Ishikawa (cell line): ENCODE measurements around the gene SREBF1.

Experiments
- CEBPB ChIP-seq: IDR thresholded peaks from 2 replicates; pipeline ENCODE4 v1.6.1; 2012
- CREB1 ChIP-seq: IDR thresholded peaks from 2 replicates; pipeline ENCODE4 v1.6.1; 2012; ENCODE audit warnings: low read depth
- EGR1 ChIP-seq: IDR thresholded peaks from 2 replicates; pipeline ENCODE4 v1.6.1; 2012
- EP300 ChIP-seq: IDR thresholded peaks from 2 replicates; pipeline ENCODE4 v1.6.1; 2012; ENCODE audit warnings: borderline replicate concordance
- FOXM1 ChIP-seq: IDR thresholded peaks from 2 replicates; pipeline ENCODE4 v1.6.1; 2012; ENCODE audit warnings: low read depth, borderline replicate concordance
- MAX ChIP-seq: IDR thresholded peaks from 2 replicates; pipeline ENCODE4 v1.6.1; 2012
- NFIC ChIP-seq: IDR thresholded peaks from 2 replicates; pipeline ENCODE4 v1.6.1; 2012
- RAD21 ChIP-seq: IDR thresholded peaks from 2 replicates; pipeline ENCODE4 v1.6.1; 2012; ENCODE audit warnings: low read depth
- TAF1 ChIP-seq: IDR thresholded peaks from 2 replicates; pipeline ENCODE4 v1.6.1; 2012; ENCODE audit warnings: low read depth, mild to moderate bottlenecking
- TCF12 ChIP-seq: IDR thresholded peaks from 2 replicates; pipeline ENCODE4 v1.6.1; 2012; ENCODE audit warnings: low read depth
- TEAD4 ChIP-seq: IDR thresholded peaks from 2 replicates; pipeline ENCODE4 v1.6.1; 2012
- YY1 ChIP-seq: IDR thresholded peaks from 2 replicates; pipeline ENCODE4 v1.6.1; 2012; ENCODE audit warnings: low read depth
- ZBTB7A ChIP-seq: IDR thresholded peaks from 2 replicates; pipeline ENCODE4 v1.6.1; 2012; ENCODE audit warnings: low read depth
- TF ChIP-seq, protein P1 (sequence below): IDR thresholded peaks from 2 replicates; pipeline ENCODE4 v1.6.1; 2012; ENCODE audit warnings: low read depth, mild to moderate bottlenecking
- TF ChIP-seq, protein P2 (sequence below): IDR thresholded peaks from 2 replicates; pipeline ENCODE4 v1.6.1; 2012

The SREBF1 gene

DNA sequence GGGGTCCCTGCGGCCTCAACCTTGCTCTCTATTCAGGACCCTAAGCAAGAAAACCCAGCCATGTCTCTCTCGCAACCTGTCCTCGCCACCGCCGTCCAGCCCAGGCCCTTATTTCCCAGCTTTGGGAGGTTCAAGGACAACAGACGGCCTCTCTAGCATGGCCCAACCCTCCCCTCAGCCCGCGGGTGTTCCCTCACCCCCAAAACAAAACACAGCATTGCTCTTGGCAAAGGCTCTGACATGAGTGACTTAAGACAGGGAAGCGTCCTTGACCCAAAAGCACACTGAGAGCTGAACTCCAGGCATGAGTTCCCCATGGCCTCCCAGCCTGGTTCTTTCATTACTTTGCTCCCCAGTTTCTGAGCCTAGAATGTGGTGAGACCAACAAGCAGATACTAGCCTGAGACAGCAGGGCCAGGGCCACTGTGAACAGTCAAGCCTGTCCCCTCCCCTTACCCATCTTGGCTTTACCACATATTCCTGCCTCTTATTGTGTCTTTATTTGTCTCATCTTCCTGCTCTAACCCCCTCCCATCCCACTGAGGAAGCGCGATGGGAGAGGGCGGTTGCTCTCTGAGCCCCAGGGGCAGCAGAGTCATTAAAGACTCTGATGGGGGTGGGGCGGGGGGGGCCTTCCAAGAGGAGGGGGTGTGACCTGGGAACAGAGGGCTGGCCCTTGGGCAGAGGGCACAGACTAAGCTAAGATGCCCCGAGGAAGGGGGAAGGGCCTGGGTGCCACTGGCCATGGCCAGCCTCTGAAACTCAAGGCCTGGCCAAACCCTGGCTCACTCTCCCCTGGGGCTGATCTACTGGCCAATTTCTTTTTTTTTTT lies 11.8 kb downstream of the SREBF1 start:
- TF ChIP-seq RAD21, result no peak
- TF ChIP-seq EP300, result no peak
- no peak for TF ChIP-seq TAF1
- TF ChIP-seq CEBPB, result no peak
- TF ChIP-seq TEAD4, result no peak
- no peak for TF ChIP-seq MAX
- TF ChIP-seq ZBTB7A, result no peak
- TF ChIP-seq YY1, result no peak
- TF ChIP-seq, protein P1, sequence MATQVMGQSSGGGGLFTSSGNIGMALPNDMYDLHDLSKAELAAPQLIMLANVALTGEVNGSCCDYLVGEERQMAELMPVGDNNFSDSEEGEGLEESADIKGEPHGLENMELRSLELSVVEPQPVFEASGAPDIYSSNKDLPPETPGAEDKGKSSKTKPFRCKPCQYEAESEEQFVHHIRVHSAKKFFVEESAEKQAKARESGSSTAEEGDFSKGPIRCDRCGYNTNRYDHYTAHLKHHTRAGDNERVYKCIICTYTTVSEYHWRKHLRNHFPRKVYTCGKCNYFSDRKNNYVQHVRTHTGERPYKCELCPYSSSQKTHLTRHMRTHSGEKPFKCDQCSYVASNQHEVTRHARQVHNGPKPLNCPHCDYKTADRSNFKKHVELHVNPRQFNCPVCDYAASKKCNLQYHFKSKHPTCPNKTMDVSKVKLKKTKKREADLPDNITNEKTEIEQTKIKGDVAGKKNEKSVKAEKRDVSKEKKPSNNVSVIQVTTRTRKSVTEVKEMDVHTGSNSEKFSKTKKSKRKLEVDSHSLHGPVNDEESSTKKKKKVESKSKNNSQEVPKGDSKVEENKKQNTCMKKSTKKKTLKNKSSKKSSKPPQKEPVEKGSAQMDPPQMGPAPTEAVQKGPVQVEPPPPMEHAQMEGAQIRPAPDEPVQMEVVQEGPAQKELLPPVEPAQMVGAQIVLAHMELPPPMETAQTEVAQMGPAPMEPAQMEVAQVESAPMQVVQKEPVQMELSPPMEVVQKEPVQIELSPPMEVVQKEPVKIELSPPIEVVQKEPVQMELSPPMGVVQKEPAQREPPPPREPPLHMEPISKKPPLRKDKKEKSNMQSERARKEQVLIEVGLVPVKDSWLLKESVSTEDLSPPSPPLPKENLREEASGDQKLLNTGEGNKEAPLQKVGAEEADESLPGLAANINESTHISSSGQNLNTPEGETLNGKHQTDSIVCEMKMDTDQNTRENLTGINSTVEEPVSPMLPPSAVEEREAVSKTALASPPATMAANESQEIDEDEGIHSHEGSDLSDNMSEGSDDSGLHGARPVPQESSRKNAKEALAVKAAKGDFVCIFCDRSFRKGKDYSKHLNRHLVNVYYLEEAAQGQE, result no peak

DNA sequence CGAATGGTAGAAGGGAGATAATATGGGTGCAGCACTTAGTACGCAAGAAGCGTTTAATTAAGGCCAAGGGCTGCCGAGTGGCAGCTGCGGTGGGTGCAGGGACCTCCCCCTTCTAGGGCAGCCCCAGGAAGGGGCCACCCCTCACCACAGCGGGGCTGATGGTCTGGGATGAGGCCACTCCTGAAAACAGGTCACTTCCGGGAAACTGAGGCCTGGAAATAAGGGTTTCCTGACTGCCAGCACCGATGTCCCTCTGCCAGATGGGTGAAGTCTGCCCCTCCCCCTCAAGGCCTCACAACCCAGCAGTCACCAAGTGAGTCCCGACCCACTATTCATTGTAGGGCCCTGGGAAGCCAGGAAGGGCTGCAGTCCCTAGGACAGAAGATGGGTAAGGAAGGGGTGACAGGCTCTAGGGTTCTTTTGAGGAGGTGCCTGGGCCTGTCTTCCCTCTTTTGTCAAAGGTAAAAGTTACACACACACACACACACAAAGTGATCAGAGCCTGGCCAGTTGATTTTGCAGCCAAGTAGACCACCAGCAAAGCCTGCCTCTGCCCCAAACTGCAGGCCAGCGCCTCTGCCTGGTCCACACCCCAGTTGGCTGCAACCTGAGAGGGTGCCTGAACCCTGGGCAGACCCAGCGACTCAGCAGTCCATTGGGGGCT lies 12.5 kb downstream of the SREBF1 start:
- no peak for TF ChIP-seq TAF1
- 0 out of 2 replicates have a peak, but pooled peaks have one; percentile 32 for TF ChIP-seq MAX
- no peak for TF ChIP-seq CEBPB

GRCh38 chr17:17823433-17824118 lies 13.2 kb downstream of the SREBF1 start:
- TF ChIP-seq FOXM1 (no peak), ZBTB7A (peak; percentile 49; the same call in 1 of the 2 replicates), EP300 (peak; percentile 61; the same call in 1 of the 2 replicates), MAX (peak; percentile 68), RAD21 (no peak), TAF1 (0 out of 2 replicates have a peak, but pooled peaks have one; percentile 18)

DNA sequence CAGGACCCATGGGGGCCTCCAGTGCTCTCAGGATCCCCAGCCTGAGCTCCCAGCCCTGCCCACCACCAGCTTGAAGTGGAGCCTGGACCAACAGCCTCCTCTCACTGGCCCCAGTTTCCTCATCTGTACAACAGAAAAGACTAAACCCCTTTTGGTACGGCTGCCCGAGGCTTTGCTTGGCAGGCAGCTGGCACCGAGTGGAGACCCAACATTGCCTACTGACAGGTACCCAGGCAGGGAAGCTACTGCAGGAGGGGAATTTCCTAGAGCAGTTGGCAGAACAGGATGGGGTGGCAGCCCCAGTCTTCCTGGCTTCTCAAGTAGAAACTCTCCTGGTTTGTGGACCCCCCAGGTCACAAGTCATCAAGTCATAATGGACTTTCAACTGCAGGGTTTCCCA lies 14.2 kb downstream of the SREBF1 start:
- TF ChIP-seq TAF1 (no peak), NFIC (no peak), MAX (no peak), ZBTB7A (no peak), EGR1 (no peak), RAD21 (no peak), TCF12 (no peak), EP300 (no peak), YY1 (no peak), CREB1 (no peak), CEBPB (no peak), TEAD4 (no peak), FOXM1 (no peak)
- TF ChIP-seq, protein P2, sequence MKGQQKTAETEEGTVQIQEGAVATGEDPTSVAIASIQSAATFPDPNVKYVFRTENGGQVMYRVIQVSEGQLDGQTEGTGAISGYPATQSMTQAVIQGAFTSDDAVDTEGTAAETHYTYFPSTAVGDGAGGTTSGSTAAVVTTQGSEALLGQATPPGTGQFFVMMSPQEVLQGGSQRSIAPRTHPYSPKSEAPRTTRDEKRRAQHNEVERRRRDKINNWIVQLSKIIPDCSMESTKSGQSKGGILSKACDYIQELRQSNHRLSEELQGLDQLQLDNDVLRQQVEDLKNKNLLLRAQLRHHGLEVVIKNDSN, result no peak
- TF ChIP-seq, protein P1, result no peak

DNA sequence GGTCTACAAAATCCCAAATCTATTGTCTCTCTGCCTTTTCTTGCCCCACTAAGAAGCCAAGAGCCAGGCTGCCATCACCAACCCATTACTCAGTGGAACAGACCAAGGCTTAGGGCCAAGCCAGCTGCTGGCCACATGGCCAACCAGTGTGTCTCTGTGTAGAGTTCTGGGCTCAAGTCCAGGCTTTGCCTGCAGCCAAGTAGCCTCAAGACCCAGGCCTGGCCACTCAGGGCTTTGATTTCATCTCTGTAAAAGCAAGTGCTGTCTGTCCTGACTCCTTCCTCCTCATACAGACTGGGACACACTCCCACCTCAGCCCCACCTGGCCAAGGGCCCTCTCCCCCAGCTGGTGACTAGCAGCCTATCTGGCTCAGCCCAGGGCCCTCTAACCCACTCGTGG lies 14.6 kb downstream of the SREBF1 start:
- TF ChIP-seq MAX, result no peak
- TF ChIP-seq YY1, result no peak
- TF ChIP-seq NFIC, result no peak
- TF ChIP-seq, protein P1, result no peak
- no peak for TF ChIP-seq EGR1
- TF ChIP-seq CEBPB, result no peak
- TF ChIP-seq TEAD4, result no peak
- TF ChIP-seq TAF1, result no peak
- TF ChIP-seq FOXM1, result no peak
- TF ChIP-seq, protein P2, result no peak
- TF ChIP-seq EP300, result no peak
- no peak for TF ChIP-seq CREB1
- TF ChIP-seq RAD21, result no peak
- no peak for TF ChIP-seq ZBTB7A
- TF ChIP-seq TCF12, result no peak
